K562 (cell line): ENCODE measurements around the gene AIFM3. TPM values are rescaled to one million over a fixed set of nuclear protein-coding genes. Genes with fewer than 3 reads are reported as not detected.

Experiments used
- ATAC-seq: fragments of 200-7000 bp; cut with Tn5 transposase; 3 replicates; pipeline ENCODE4 v1.9.1; 2020; ENCODE audit warnings: moderate library complexity
- BruUV-seq: library from RNA; stranded (reverse); fragments of 400-500 nt; replicated peaks from 2 replicates; lab custom pipeline; 2021; lab: Mats Ljungman, UMichigan
- CTCF ChIA-PET: fragments of 300-600 bp; formaldehyde crosslinking; extraction: SDS; loops from one replicate; lab custom pipeline; 2021; ENCODE audit warnings: low intra/inter-chr PET ratio; lab: Yijun Ruan, JAX
- POLR2A ChIA-PET: fragments of 300-600, 350-650 bp; sonication (Branson Sonifier 250); formaldehyde crosslinking; extraction: SDS; loops from one replicate; lab custom pipeline; 2021; ENCODE audit warnings: antibody characterized with exemption, inconsistent platforms; lab: Yijun Ruan, JAX
- DNase-seq, 4 experiments: peaks; one replicate each; pipeline versions ENCODE4 v3.0.0 to v3.0.0-alpha.2; 2011 to 2018; ENCODE audit warnings: low spot score in 3 of 4, mixed read lengths in 3 of 4; ENCODE audit errors: extremely low read depth in 1 of 4
- FAIRE-seq: peaks from 2 replicates; lab custom pipeline; 2011; peaks lifted over from hg19 to GRCh38; lab: Jason Lieb, UNC
- H2AFZ ChIP-seq: 2 replicates; pipeline ENCODE4 v1.6.0; 2011; ENCODE audit warnings: low read depth, low read length, control low read depth, inconsistent platforms
- H3K27ac ChIP-seq: fragments of 200-600 bp; 3 replicates; pipeline ENCODE4 v1.8.0; 2011; ENCODE audit warnings: low read depth, mild to moderate bottlenecking, control low read depth, inconsistent platforms, low read length, moderate library complexity, mixed read lengths; ENCODE audit errors: extremely low read depth
- H3K27me3 ChIP-seq, 2 experiments: fragments of 300-600 bp in 1 of 2; 2 replicates in 1 of 2; 3 replicates in 1 of 2; pipeline versions ENCODE4 v1.6.0 to v1.8.0; 2011; ENCODE audit warnings: inconsistent platforms in 2 of 2, low read length in 2 of 2, mild to moderate bottlenecking in 1 of 2, mixed read lengths in 1 of 2, moderate library complexity in 1 of 2; ENCODE audit not compliant: control insufficient read depth in 2 of 2, insufficient read depth in 2 of 2
- H3K36me3 ChIP-seq: fragments of 300-600 bp; 3 replicates; pipeline ENCODE4 v1.8.0; 2011; ENCODE audit warnings: mild to moderate bottlenecking, low read length, inconsistent platforms; ENCODE audit not compliant: control insufficient read depth, insufficient read depth
- H3K4me1 ChIP-seq, 2 experiments: fragments of 200-600 bp in 1 of 2; replicated peaks in 1 of 2; 2 replicates in 1 of 2; 3 replicates in 1 of 2; pipeline versions ENCODE4 v1.5.1 to v1.8.0; 2011; ENCODE audit warnings: inconsistent platforms in 2 of 2, low read length in 2 of 2, mild to moderate bottlenecking in 1 of 2, mixed read lengths in 1 of 2, moderate library complexity in 1 of 2; ENCODE audit not compliant: control insufficient read depth in 2 of 2, insufficient read depth in 2 of 2
- H3K4me2 ChIP-seq: 2 replicates; pipeline ENCODE4 v1.6.1; 2011; ENCODE audit warnings: low read length, control low read depth, inconsistent platforms, mixed read lengths; ENCODE audit not compliant: insufficient read depth
- H3K4me3 ChIP-seq: fragments of 200-600 bp; sonication (generic), shearing (Covaris generic); 2 replicates; pipeline ENCODE4 v1.5.1; 2016; ENCODE audit warnings: control low read depth, inconsistent platforms
- H3K79me2 ChIP-seq: fragments of 200-600 bp; 3 replicates; pipeline ENCODE4 v1.8.0; 2011; ENCODE audit warnings: low read length, inconsistent platforms; ENCODE audit not compliant: control insufficient read depth, insufficient read depth
- H3K9ac ChIP-seq, 2 experiments: 2 replicates each; pipeline versions ENCODE4 v1.6.0 to v1.6.1; 2011; ENCODE audit warnings: low read depth in 2 of 2, low read length in 2 of 2, control low read depth in 1 of 2, inconsistent platforms in 1 of 2, mild to moderate bottlenecking in 1 of 2, mixed read lengths in 1 of 2; ENCODE audit not compliant: insufficient read depth in 1 of 2
- H3K9me1 ChIP-seq: one replicate; pipeline ENCODE4 v1.6.0; 2011; ENCODE audit warnings: inconsistent platforms, mild to moderate bottlenecking, low read length, moderate library complexity; ENCODE audit not compliant: control insufficient read depth, insufficient read depth
- H3K9me3 ChIP-seq: replicated peaks from 2 replicates; pipeline ENCODE4 v1.5.1; 2011; ENCODE audit warnings: low read depth, low read length, inconsistent platforms; ENCODE audit not compliant: control insufficient read depth, insufficient read depth
- H4K20me1 ChIP-seq: replicated peaks from 2 replicates; pipeline ENCODE4 v1.6.1; 2011; ENCODE audit warnings: low read length, inconsistent platforms, mixed read lengths; ENCODE audit not compliant: control insufficient read depth, insufficient read depth
- BRCA1 ChIP-seq, 2 experiments: fragments of 450-650 bp in 1 of 2; sonication (generic) in 1 of 2; formaldehyde crosslinking in 1 of 2; IDR thresholded peaks; 2 replicates each; pipeline versions ENCODE4 v1.5.0 to v1.6.1; 2017 to 2020; ENCODE audit warnings: mild to moderate bottlenecking in 1 of 2, missing genetic modification reagents in 1 of 2
- CXXC5 ChIP-seq: fragments of 250-450 bp; sonication (Bioruptor Pico); IDR thresholded peaks from 2 replicates; pipeline ENCODE4 v1.8.0; 2022; ENCODE audit warnings: inconsistent platforms, mild to moderate bottlenecking, moderate library complexity
- HNRNPL ChIP-seq: fragments of 200-400 bp; formaldehyde crosslinking; IDR thresholded peaks from 2 replicates; pipeline ENCODE4 v1.6.1; 2017; ENCODE audit warnings: low read depth, mild to moderate bottlenecking, low read length
- RCOR1 ChIP-seq, 2 experiments: IDR thresholded peaks; 2 replicates each; pipeline ENCODE4 v1.6.1; 2012; ENCODE audit warnings: low read depth in 2 of 2, low read length in 2 of 2, borderline replicate concordance in 1 of 2, improper control_type of control experiment in 1 of 2
- WHSC1 ChIP-seq: IDR thresholded peaks from one replicate; pipeline ENCODE4 v1.6.1; 2012; ENCODE audit warnings: low read length, control low read depth, inconsistent platforms
- ZNF121 ChIP-seq: sonication (generic); formaldehyde crosslinking; conservative IDR thresholded peaks from 2 replicates; pipeline ENCODE4 v1.8.0; 2022; ENCODE audit warnings: missing genetic modification reagents
- ZNF311 ChIP-seq: fragments of 250-450 bp; sonication (Bioruptor Pico); IDR thresholded peaks from 2 replicates; pipeline ENCODE4 v1.4.0; 2020; ENCODE audit warnings: mild to moderate bottlenecking, moderate library complexity
- ZNF639 ChIP-seq, 2 experiments: fragments of 200-800 bp in 1 of 2; sonication (Bioruptor generic) in 1 of 2; sonication (generic) in 1 of 2; formaldehyde crosslinking in 1 of 2; IDR thresholded peaks in 1 of 2; conservative IDR thresholded peaks in 1 of 2; 2 replicates each; pipeline versions ENCODE4 v1.5.0 to v1.6.1; 2016 to 2020; ENCODE audit warnings: missing compliant biosample characterization in 1 of 2, missing genetic modification characterization in 1 of 2, missing genetic modification reagents in 1 of 2
- WGBS: fragments of 100-300 bp; shearing (Covaris generic); methylation state at CpG from one replicate; pipeline ENCODE4 v1.1.6; 2016; ENCODE audit warnings: low coverage, mixed read lengths; ENCODE audit not compliant: insufficient coverage; ENCODE audit errors: missing lambda C conversion rate; 5-methylcytosine and 5-hydroxymethylcytosine counted together
- in situ Hi-C: fragments of 300-500 bp; cut with MboI; formaldehyde crosslinking; loops from 4 replicates; pipeline ENCODE4 v1.15.0; 2018; ENCODE audit warnings: inconsistent platforms, mixed read lengths
- intact Hi-C: fragments of 100-400 bp; cut with micrococcal nuclease; formaldehyde crosslinking; loops from 2 replicates; pipeline ENCODE4 v1.14.2; 2022
- polyA plus RNA-seq, 8 experiments: library from polyadenylated mRNA; depleted of rRNA in 4 of 8; stranded (reverse) in 5 of 8; unstranded in 3 of 8; fragments of >200 nt; fragmentation: Nextera tagmentation in 2 of 8; fragmentation: Illumina TruSeq in 1 of 8; extraction: Ambion mirVana in 2 of 8; extraction: Trizol in 1 of 8; gene quantifications; 2 replicates each; pipeline versions ENCODE4 v1.2.1 to v1.2.3, GENCODE V29; 2011 to 2014; ENCODE audit warnings: inconsistent platforms in 1 of 8, missing spikeins in 1 of 8
- total RNA-seq, 7 experiments: library from RNA; depleted of rRNA in 6 of 7; stranded (reverse); fragments of >200 nt in 6 of 7; fragmentation: Illumina TruSeq in 2 of 7; extraction: Trizol in 2 of 7; gene quantifications; 2 replicates each; pipeline versions ENCODE4 v1.2.1 to v1.2.3, GENCODE V29; 2011 to 2021; ENCODE audit warnings: low replicate concordance in 1 of 7
- TF ChIP-seq, protein P1 (sequence below): fragments of 250-450 bp; sonication (Bioruptor Pico); IDR thresholded peaks from 2 replicates; pipeline ENCODE4 v1.8.0; 2022; ENCODE audit warnings: moderate library complexity, mild to moderate bottlenecking, inconsistent platforms
- TF ChIP-seq, protein P2 (sequence below): sonication (generic); formaldehyde crosslinking; IDR thresholded peaks from 2 replicates; pipeline ENCODE4 v1.8.1; 2022; ENCODE audit warnings: missing genetic modification reagents
- TF ChIP-seq, protein P3 (sequence below), 3 experiments: fragments of 200-800 bp in 1 of 3; fragments of 250-450 bp in 1 of 3; fragments of 450-650 bp in 1 of 3; sonication (Bioruptor Pico) in 1 of 3; sonication (Bioruptor generic) in 1 of 3; formaldehyde crosslinking in 1 of 3; IDR thresholded peaks; 2 replicates each; pipeline versions ENCODE4 v1.6.1 to v1.8.0; 2016 to 2022; ENCODE audit warnings: mild to moderate bottlenecking in 2 of 3, missing genetic modification characterization in 2 of 3, missing compliant biosample characterization in 1 of 3, moderate library complexity in 1 of 3

Gene AIFM3
- total and polyA plus RNA-seq, 9 of the 15 experiments (the other 6 are each of a cell fraction or from before 2014, with no cell fraction given), result 0.03 to 0.20 (median 0.07) TPM; not detected in 1

- WGBS, result 30% methylated on average over 10 of the region's 10 CpGs
- CTCF ChIA-PET, result no interaction called here
- in situ Hi-C loops, result no loop called here
- TF ChIP-seq ZNF121 (CRISPR knock-in tag), result no peak
- no peak for TF ChIP-seq BRCA1 (IDR thresholded peaks at IDR 0.05)
- no peak for TF ChIP-seq BRCA1 (CRISPR knock-in tag; IDR thresholded peaks at IDR 0.05)
- TF ChIP-seq, protein P1, sequence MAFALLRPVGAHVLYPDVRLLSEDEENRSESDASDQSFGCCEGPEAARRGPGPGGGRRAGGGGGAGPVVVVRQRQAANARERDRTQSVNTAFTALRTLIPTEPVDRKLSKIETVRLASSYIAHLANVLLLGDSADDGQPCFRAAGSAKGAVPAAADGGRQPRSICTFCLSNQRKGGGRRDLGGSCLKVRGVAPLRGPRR (CRISPR knock-in tag), result 0 out of 2 replicates have a peak, but pooled peaks have one; percentile 78
- no peak for TF ChIP-seq WHSC1
- TF ChIP-seq ZNF311, result no peak
- TF ChIP-seq CXXC5, result peak; percentile 70
- TF ChIP-seq RCOR1 (IDR thresholded peaks at IDR 0.05; ENCODE audit: borderline replicate concordance in 1 of 2, low read depth in 2 of 2, low read length in 2 of 2), result peak; percentile 23 to 80; a peak in 3 of 4 replicates
- TF ChIP-seq, protein P2, sequence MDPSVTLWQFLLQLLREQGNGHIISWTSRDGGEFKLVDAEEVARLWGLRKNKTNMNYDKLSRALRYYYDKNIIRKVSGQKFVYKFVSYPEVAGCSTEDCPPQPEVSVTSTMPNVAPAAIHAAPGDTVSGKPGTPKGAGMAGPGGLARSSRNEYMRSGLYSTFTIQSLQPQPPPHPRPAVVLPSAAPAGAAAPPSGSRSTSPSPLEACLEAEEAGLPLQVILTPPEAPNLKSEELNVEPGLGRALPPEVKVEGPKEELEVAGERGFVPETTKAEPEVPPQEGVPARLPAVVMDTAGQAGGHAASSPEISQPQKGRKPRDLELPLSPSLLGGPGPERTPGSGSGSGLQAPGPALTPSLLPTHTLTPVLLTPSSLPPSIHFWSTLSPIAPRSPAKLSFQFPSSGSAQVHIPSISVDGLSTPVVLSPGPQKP (CRISPR knock-in tag), result no peak
- TF ChIP-seq, protein P3, sequence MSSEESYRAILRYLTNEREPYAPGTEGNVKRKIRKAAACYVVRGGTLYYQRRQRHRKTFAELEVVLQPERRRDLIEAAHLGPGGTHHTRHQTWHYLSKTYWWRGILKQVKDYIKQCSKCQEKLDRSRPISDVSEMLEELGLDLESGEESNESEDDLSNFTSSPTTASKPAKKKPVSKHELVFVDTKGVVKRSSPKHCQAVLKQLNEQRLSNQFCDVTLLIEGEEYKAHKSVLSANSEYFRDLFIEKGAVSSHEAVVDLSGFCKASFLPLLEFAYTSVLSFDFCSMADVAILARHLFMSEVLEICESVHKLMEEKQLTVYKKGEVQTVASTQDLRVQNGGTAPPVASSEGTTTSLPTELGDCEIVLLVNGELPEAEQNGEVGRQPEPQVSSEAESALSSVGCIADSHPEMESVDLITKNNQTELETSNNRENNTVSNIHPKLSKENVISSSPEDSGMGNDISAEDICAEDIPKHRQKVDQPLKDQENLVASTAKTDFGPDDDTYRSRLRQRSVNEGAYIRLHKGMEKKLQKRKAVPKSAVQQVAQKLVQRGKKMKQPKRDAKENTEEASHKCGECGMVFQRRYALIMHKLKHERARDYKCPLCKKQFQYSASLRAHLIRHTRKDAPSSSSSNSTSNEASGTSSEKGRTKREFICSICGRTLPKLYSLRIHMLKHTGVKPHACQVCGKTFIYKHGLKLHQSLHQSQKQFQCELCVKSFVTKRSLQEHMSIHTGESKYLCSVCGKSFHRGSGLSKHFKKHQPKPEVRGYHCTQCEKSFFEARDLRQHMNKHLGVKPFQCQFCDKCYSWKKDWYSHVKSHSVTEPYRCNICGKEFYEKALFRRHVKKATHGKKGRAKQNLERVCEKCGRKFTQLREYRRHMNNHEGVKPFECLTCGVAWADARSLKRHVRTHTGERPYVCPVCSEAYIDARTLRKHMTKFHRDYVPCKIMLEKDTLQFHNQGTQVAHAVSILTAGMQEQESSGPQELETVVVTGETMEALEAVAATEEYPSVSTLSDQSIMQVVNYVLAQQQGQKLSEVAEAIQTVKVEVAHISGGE (CRISPR knock-in tag; IDR thresholded peaks at IDR 0.05), result 0 out of 6 replicates have a peak, but pooled peaks of 1 of the 3 experiments have one; percentile 54
- TF ChIP-seq ZNF639 (CRISPR knock-in tag; conservative IDR thresholded peaks at IDR 0.05 in 1 of 2, IDR thresholded peaks at IDR 0.05 in 1 of 2), result no peak
- TF ChIP-seq HNRNPL, result peak; percentile 95
Measured at GRCh38 chr22:21009638-21010425, 42.8 kb downstream of the AIFM3 start.

More at GRCh38 chr22:21009638-21010425, 42.8 kb downstream of the AIFM3 start:
- Histone ChIP-seq H3K9ac (no peak overlapping the region; a peak in 1 of 4 replicates), H3K9me3 (no peaks in the 10 kb centered on the region), H3K9me1 (peaks cover 7% of the 10 kb centered on the region), H2AFZ (no peak overlapping the region), H3K27ac (no peak overlapping the region), H3K4me3 (no peak overlapping the region), H3K27me3 (no peaks in the 10 kb centered on the region), H3K4me1 (peaks cover 17 to 27% of the 10 kb centered on the region in 2 experiments), H3K4me2 (no peak overlapping the region), H3K36me3 (peaks cover 10% of the 10 kb centered on the region; the same call in 1 of the 3 replicates), H4K20me1 (peaks cover 12% of the 10 kb centered on the region), H3K79me2 (peaks cover 7% of the 10 kb centered on the region; the same call in 2 of the 3 replicates)
- POLR2A ChIA-PET, result interaction anchor here (0.7 to 13.9 kb wide), 7 partner anchors 10 to 254 kb away, joined by 3 to 333 read pairs (median 3); partner anchors contain the start of gene THAP7
- DNase-seq (peak; percentile 85 to 87 (median 86)), ATAC-seq (peak; percentile 16), FAIRE-seq (peak; percentile 48)
- intact Hi-C loops, result loop anchor here (5.0 kb wide), 1 partner anchor 37 kb away; the partner anchor contains the start of gene LRRC74B
- BruUV-seq, result no TSS peak
